Kidney (tissue), 14 donors: Measurements from ENCODE around the gene RAB33A. TPM values are rescaled to one million over a fixed set of nuclear protein-coding genes. Genes with fewer than 3 reads are reported as not detected.

Experiments
- DNase-seq, 5 donors: peaks; one replicate each; pipeline ENCODE4 v3.0.0-alpha.2; 2013 to 2020
- FAIRE-seq: peaks from 2 replicates; lab custom pipeline; 2012; peaks lifted over from hg19 to GRCh38; lab: Jason Lieb, UNC
- H3K27ac ChIP-seq, 2 donors: one replicate each; pipeline ENCODE4 v1.7.0; 2013; ENCODE audit warnings: low read depth in 2 of 2, low read length in 2 of 2, inconsistent platforms in 1 of 2
- H3K27me3 ChIP-seq: one replicate; pipeline ENCODE4 v1.7.1; 2013; ENCODE audit warnings: low read length, inconsistent platforms; ENCODE audit not compliant: control insufficient read depth, insufficient read depth
- H3K36me3 ChIP-seq, 3 donors: one replicate each; pipeline versions ENCODE4 v1.7.0 to v1.7.1; 2013; ENCODE audit warnings: low read length in 3 of 3, control low read depth in 1 of 3, inconsistent platforms in 1 of 3; ENCODE audit not compliant: insufficient read depth in 3 of 3, control insufficient read depth in 2 of 3
- H3K4me1 ChIP-seq, 3 donors: one replicate each; pipeline versions ENCODE4 v1.7.0 to v1.7.1; 2013; ENCODE audit warnings: low read length in 3 of 3, inconsistent platforms in 1 of 3, low read depth in 1 of 3; ENCODE audit not compliant: control insufficient read depth in 2 of 3, insufficient read depth in 2 of 3
- H3K4me3 ChIP-seq, 3 donors: one replicate each; pipeline versions ENCODE4 v1.7.0 to v1.8.1; 2013; ENCODE audit warnings: low read length in 3 of 3, control low read depth in 1 of 3, inconsistent platforms in 1 of 3
- H3K9ac ChIP-seq, 3 donors: one replicate each; pipeline versions ENCODE4 v1.7.0 to v1.7.1; 2013; ENCODE audit warnings: low read length in 3 of 3, control low read depth in 1 of 3, inconsistent platforms in 1 of 3
- H3K9me3 ChIP-seq, 3 donors: one replicate each; pipeline versions ENCODE4 v1.7.0 to v1.7.1; 2013; ENCODE audit warnings: low read length in 3 of 3, control low read depth in 1 of 3, inconsistent platforms in 1 of 3; ENCODE audit not compliant: control insufficient read depth in 2 of 3, insufficient read depth in 1 of 3
- CTCF ChIP-seq: IDR thresholded peaks from 3 replicates; pipeline ENCODE4 v1.5.1; 2012; ENCODE audit warnings: mild to moderate bottlenecking, moderate library complexity, borderline replicate concordance; ENCODE audit not compliant: insufficient read depth; ENCODE audit errors: extremely low read depth
- intact Hi-C: fragments of 100-400 bp; cut with DNase I; formaldehyde crosslinking; loops from one replicate; pipeline ENCODE4 v1.11.1; 2022
- polyA plus RNA-seq: library from polyadenylated mRNA; stranded (reverse); fragments of 350-450 nt; fragmentation: Illumina TruSeq; extraction: RNeasy Lipid Tissue Mini Kit (QIAGEN cat#74804); gene quantifications from one replicate; pipeline ENCODE4 v1.2.3, GENCODE V29; 2014; ENCODE audit warnings: low read depth, low replicate concordance; ENCODE audit not compliant: insufficient read depth
- total RNA-seq: library from RNA; stranded (reverse); fragmentation: NEBNext Ultra II Directional; extraction: Animal tissue kit (Norgen Biotek cat#: 25700); gene quantifications from one replicate; pipeline ENCODE4 v1.2.1, GENCODE V29; 2021
- donor health status: control.
- donor health status: control.
- donor health status: control.
- donor health status: control.
- donor health status: control.
- donor health status: DM: yes; HTN: yes; CAD: no.
- donor health status: Normal renal cell carcinoma (clear cell type).

Gene RAB33A
- total and polyA plus RNA-seq, 2 donors from 2014 or later, result 2.9 TPM; not detected in 1

- Histone ChIP-seq H3K4me1 (peaks cover 0 to 2% (median 0%) of the 10 kb centered on the region in 3 donors), H3K9ac (no peak overlapping the region), H3K36me3 (no peaks in the 10 kb centered on the region), H3K9me3 (no peaks in the 10 kb centered on the region), H3K4me3 (no peak overlapping the region), H3K27ac (no peak overlapping the region), H3K27me3 (no peaks in the 10 kb centered on the region)
- no peak for TF ChIP-seq CTCF
- DNase-seq (no peak), FAIRE-seq (no peak)
- intact Hi-C loops, result no loop called here
These were observed 5.2 kb downstream of the RAB33A start for GRCh38 chrX:130176942-130177341.

- DNase-seq (no peak), FAIRE-seq (no peak)
- intact Hi-C loops, result no loop called here
- no peaks in the 10 kb centered on the region for H3K9me3 ChIP-seq
- no peak for TF ChIP-seq CTCF
- no peak overlapping the region for H3K4me3 ChIP-seq
- no peaks in the 10 kb centered on the region for H3K36me3 ChIP-seq
- no peak overlapping the region for H3K9ac ChIP-seq
- H3K4me1 ChIP-seq, result no peaks in the 10 kb centered on the region
- no peak overlapping the region for H3K27ac ChIP-seq
- H3K27me3 ChIP-seq, result no peaks in the 10 kb centered on the region
These were observed 7.4 kb downstream of the RAB33A start for GRCh38 chrX:130179170-130179569.

- DNase-seq (no peak), FAIRE-seq (no peak)
- intact Hi-C loops, result no loop called here
- Histone ChIP-seq H3K27me3 (no peaks in the 10 kb centered on the region), H3K4me1 (no peaks in the 10 kb centered on the region), H3K4me3 (no peak overlapping the region), H3K9me3 (no peaks in the 10 kb centered on the region), H3K27ac (no peak overlapping the region), H3K9ac (no peak overlapping the region), H3K36me3 (no peaks in the 10 kb centered on the region)
- TF ChIP-seq CTCF, result no peak
These were observed 7.9 kb downstream of the RAB33A start for GRCh38 chrX:130179579-130180215.

GRCh38 chrX:130184168-130184567 lies 12.4 kb downstream of the RAB33A start:
- intact Hi-C loops, result no loop called here
- TF ChIP-seq CTCF, result no peak

More at GRCh38 chrX:130184168-130184567, 12.4 kb downstream of the RAB33A start:
- no peak overlapping the region for H3K9ac ChIP-seq
- H3K4me1 ChIP-seq, result no peaks in the 10 kb centered on the region
- no peaks in the 10 kb centered on the region for H3K36me3 ChIP-seq
- no peak overlapping the region for H3K4me3 ChIP-seq
- no peak for DNase-seq
- no peaks in the 10 kb centered on the region for H3K27me3 ChIP-seq
- no peak for FAIRE-seq
- H3K27ac ChIP-seq, result no peak overlapping the region
- H3K9me3 ChIP-seq, result no peaks in the 10 kb centered on the region
